Measurements from ENCODE around the gene ZNF554.
"Not testable (repeated sequence)": the region's sequence is repeated elsewhere in the genome, so short reads cannot be mapped to it uniquely, and the experiment has no call there.

Gene ZNF554

GRCh38 chr19:2805991-2806649 lies 13.5 kb upstream of the ZNF554 start:
- no peak for DNase-seq (ENCODE audit: low read depth)
- no peak overlapping the region for H3K4me3 ChIP-seq (ENCODE audit: low read depth, low read length)

DNA sequence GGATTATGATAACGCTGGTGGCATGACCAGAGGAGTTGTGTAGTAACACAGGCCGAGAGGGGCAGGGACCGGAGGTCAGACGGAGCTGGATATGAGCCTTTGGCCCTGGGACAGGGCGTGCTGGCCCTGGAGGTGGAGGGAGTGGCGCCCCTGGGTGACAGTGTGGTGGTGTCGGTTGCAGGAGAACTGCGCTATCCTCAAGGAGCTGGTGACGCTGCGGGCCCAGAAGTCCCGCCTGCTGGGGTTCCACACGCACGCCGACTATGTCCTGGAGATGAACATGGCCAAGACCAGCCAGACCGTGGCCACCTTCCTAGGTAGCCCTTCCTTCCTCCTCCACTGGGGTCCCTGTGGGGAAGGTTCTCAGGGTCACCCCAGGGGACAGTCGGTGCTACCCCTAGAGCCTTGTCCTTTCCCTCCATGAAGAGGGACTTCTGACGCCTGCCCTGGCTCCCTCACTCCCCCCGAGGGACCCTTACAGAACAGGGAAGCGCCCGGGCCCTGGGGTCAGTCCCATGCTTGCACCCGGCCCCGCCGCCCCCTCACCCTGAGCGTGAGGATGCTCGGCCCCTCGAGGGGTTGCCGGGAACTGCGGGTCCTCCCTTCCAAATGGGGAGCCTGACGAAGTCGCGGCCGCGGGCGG lies 12.8 kb upstream of the ZNF554 start:
- H3K4me3 ChIP-seq (ENCODE audit: low read depth, low read length) = no peak overlapping the region
- DNase-seq (ENCODE audit: low read depth) = no peak

- H3K4me3 ChIP-seq (ENCODE audit: low read depth, low read length) = no peak overlapping the region
- no peak for DNase-seq (ENCODE audit: low read depth)
Observed at GRCh38 chr19:2807379-2808128, 12.1 kb upstream of the ZNF554 start.

DNA sequence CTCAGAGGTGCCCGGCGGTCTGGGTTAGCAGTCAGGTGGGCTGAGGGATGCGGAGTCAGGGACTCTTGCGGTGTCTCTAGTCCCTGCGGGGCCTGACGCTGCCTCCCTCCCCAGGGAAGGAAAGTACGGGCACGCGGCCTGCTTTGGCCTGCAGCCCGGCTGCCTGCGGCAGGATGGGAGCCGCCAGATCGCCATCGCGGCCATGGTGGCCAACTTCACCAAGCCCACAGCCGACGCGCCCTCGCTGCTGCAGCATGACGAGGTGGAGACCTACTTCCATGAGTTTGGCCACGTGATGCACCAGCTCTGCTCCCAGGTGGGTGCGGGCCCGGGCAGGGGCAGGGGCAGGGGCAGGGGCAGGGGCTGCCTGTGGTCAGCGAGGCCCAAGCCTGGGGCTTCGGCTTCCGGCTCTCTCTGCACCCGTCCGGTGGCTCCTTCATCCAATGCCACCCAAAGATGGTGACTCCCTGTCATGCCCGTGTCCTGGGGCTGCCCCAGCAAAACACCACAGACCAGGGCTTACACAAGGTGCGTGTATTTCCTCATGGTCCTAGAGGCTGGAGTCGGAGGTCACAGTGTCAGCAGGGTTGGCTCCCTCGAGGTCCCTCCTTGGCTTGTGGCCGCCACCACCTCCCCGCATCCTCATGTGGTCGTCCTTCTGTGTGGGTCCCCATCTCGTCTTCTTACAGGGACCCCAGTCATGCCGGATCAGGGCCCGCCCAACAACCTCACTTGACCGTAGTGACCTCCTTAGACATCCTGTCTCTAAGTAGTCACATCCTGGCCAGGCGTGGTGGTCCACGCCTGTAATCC lies 11.3 kb upstream of the ZNF554 start:
- no peak for DNase-seq (ENCODE audit: low read depth)
- no peak overlapping the region for H3K4me3 ChIP-seq (ENCODE audit: low read depth, low read length)

DNA sequence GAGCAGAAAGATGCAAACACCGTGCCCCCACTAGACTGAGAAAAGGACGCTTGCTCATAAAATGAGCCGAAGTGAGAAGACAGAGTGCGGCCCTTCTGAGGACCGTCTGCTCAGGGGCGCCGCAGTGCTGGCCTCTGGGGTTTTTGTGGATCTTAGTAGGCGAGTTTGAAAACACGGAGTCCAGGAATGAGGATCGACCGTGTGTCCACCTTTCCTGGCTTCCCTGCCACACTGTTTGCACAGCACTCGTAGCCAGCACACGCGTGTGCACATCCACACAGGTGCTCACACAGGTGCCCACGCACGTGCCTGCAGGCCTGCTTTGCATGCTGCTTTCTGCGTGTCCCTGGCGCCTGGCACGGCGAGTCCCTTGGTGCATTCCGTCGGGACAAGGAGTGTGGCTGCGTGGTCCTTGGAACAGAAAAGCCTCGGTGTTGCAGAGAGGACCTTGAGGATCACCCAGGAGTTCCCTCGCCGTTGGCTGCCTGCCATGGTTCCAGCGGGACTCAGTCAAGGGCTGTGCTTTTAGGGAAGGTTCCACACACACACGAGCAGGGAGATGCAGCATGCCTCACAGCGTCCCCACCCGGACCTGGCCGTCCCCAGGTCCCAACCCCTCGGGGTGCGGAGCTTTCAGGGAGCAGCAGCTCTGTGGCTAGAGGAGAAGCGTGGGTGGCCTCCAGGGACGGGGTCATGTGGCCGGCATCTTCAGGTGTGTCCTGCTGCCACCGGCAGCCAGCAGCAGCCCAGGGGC lies 10.1 kb upstream of the ZNF554 start:
- no peak for DNase-seq (ENCODE audit: low read depth)
- no peak overlapping the region for H3K4me3 ChIP-seq (ENCODE audit: low read depth, low read length)

DNA sequence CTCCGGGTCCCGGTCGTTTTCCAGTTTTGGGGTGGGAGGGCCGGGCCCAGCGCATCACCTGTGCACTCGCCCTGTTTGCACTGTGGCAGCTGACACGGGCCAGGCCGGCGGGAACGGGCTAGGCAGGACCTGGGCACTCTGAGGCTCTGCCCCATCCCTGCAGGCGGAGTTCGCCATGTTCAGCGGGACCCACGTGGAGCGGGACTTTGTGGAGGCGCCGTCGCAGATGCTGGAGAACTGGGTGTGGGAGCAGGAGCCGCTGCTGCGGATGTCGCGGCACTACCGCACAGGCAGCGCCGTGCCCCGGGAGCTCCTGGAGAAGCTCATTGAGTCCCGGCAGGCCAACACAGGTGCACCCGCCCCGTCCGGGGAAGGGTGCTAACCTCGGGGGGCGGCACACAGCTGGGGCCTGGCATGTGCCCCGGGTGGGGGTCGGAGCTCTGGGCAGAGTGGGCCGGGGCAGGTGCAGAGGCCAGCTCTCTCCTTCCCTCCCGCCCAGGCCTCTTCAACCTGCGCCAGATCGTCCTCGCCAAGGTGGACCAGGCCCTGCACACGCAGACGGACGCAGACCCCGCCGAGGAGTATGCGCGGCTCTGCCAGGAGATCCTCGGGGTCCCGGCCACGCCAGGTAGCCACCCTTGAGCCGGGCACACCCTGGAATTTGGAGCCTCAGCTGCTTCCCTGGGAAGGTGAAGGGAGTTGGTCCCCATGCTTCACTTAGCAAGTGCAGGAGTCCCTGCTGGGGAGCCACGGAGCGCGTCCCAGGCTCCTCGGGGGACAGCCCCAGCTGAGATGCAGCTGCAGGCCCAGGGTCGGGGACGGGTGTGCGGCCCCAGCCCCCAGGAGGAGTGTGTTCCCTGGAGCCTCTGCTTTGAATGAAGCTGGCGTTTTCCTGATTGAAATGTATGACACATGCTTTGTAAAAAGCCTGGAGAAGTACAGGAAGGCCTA lies 9.3 kb upstream of the ZNF554 start:
- DNase-seq (ENCODE audit: low read depth) = no peak

DNA sequence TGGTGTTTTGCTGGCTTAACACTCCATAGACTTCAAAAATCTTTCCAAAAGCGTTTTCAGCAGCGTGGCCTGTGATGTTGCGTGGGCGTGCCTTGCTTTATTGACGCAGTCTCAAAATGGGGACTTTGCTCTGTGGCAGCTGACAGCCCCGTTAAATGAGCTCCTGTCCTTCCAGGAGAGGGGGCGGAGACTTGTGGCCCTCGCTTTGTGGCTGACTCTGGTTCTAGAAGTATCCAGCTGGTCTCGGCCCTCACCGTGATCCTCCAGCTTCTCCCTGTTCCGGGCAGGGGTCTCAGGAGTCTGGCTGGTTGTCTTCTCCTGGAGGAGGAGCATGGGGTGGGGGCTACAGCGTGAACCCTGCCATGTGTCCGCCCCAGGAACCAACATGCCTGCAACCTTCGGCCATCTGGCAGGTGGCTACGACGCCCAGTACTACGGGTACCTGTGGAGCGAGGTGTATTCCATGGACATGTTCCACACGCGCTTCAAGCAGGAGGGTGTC lies 8.4 kb upstream of the ZNF554 start:
- H3K4me3 ChIP-seq (ENCODE audit: low read depth, low read length) = no peak overlapping the region
- DNase-seq (ENCODE audit: low read depth) = no peak

More for the DNA sequence above, 9.3 kb upstream of the ZNF554 start:
- no peak overlapping the region for H3K4me3 ChIP-seq (ENCODE audit: low read depth, low read length)

DNA sequence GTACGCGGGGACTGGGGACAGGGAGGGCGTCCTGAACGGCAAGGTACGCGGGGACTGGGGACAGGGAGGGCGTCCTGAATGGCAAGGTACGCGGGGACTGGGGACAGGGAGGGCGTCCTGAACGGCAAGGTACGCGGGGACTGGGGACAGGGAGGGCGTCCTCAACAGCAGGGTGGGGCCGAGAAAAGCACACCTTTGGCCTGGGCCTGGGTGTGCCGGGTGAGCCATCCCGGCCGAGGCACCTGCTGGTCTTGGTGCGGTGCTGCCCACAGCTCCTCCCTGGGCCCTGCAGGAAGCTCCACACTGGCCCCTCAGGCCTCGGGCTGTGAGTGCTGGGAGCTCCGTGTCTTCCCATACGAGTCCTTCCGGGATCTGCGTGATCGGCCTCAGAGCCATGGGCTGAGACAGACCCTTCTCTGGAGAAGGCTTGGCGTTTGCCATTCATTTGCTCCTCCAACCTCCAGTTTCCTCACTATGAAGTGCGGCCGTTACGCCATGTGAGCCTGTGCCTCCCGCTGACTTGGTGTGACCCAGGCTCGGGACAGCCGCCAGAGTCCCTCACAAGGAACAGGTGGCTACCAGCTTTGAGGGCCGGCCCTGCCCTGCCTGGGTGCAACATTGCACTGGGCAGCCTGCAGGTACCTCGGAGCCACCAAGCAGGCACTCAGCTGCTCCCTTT lies 7.8 kb upstream of the ZNF554 start:
- DNase-seq (ENCODE audit: low read depth) = no peak
- H3K4me3 ChIP-seq (ENCODE audit: low read depth, low read length) = no peak overlapping the region

DNA sequence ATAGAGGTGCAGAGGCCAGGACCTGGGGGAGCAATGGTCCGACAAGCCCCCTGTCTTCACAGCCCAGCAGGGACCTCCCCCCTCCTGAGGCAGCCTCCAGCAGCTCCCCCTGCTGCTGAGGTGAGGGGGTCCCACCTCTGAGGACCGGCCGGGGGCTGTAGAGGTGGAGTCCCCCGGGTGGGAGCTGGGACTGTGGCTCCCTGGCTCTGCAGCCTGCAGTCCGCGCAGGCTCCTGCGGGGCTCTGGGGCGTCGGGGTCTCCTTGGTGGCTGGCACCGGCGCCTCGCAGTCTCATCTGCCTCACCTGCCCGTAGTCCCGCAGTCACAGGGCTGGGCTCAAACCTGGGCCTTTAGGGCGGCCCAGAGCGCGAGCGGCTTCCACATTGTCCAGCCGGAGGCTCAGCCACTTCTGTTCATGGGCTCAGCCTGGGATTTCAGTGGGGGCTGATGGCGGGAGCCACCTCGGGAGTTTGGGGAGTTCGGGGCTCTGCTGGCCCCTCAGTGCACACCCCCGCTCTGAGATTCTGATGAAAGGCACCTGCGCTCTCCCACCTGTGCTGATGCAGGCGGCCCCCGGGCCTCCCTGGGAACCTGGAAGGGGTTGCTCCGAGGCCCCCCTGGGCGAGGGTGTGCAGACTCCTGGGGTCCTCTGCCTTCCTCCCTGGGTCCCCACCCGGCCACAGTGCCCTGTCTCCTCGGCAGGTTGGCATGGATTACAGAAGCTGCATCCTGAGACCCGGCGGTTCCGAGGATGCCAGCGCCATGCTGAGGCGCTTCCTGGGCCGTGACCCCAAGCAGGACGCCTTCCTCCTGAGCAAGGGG lies 7.0 kb upstream of the ZNF554 start:
- no peak for DNase-seq (ENCODE audit: low read depth)
- no peak overlapping the region for H3K4me3 ChIP-seq (ENCODE audit: low read depth, low read length)

DNA sequence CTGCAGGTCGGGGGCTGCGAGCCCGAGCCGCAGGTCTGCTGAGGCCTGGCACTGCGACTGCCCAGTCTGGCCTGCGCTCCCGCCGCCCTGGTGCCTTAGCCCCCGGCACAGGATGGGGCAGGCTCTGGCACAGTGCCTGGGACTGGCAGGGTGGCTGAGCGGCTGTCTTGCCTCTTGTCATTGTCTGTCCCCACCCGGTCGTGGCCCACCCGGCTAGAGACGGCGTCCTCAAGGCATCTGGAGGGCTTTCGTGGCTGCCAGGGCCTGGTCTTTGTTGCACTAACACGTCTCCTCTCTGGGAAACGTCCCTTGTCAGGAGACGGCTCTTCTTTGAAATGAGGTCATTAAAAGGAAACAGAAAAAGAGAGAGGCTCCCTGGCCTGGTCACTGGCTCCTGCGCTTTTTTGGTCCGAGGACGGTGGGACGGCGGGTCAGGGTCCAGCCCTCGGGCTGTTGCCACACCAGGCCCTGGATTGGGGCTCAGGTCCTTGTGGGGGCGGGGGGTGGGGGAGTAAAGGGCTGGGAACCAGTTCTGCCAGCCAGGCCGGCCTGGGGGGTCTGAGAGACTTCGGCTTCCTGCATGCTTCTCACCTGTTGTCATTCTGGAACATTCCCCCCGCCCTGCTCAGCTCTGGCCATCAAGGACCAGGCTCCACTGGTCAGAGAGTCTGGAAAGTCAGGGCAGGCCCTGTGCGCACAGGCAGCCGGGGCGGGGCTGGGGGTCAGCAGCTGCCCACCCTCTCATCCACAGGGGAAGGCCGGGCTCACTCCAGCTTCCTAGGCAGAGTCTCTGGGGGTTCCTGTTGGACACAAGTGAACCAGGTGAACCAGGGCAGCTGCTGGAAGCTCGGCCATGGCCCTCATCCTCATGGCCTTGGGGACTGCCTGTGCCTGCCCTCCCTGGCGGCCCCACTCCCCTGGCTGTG lies 6.2 kb upstream of the ZNF554 start:
- H3K4me3 ChIP-seq (ENCODE audit: low read depth, low read length) = no peak overlapping the region
- DNase-seq (ENCODE audit: low read depth) = no peak

- DNase-seq (ENCODE audit: low read depth) = no peak
- no peak overlapping the region for H3K4me3 ChIP-seq (ENCODE audit: low read depth, low read length)
Observed at GRCh38 chr19:2814426-2814825, 5.2 kb upstream of the ZNF554 start.

GRCh38 chr19:2815191-2815614 lies 4.5 kb upstream of the ZNF554 start:
- no peak for DNase-seq (ENCODE audit: low read depth)
- H3K4me3 ChIP-seq (ENCODE audit: low read depth, low read length) = no peak overlapping the region

- no peak overlapping the region for H3K4me3 ChIP-seq (ENCODE audit: low read depth, low read length)
Observed at GRCh38 chr19:2815923-2816322, 3.7 kb upstream of the ZNF554 start.

DNA sequence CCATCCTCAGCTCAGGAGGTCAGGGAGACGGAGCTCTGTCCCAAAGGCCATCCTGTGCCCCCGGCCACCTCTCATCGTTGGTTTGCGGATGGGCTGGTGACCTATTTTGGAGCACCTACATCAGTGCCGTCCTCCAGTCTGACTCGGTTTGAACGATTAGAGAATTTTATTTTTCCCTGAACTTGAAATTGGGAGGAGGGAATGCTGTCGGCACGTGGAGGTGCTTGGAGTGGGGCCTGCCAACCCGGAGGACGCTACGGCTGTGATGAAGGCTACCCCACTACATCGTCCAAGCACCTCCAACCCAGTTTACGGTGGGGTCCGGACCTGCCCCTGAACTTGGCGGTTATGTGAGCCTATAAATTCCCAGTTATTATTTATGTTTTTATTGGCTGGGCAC lies 3.0 kb upstream of the ZNF554 start:
- no peak for DNase-seq (ENCODE audit: low read depth)
- H3K4me3 ChIP-seq (ENCODE audit: low read depth, low read length) = no peak overlapping the region

More at GRCh38 chr19:2815923-2816322, 3.7 kb upstream of the ZNF554 start:
- no peak for DNase-seq (ENCODE audit: low read depth)

DNA sequence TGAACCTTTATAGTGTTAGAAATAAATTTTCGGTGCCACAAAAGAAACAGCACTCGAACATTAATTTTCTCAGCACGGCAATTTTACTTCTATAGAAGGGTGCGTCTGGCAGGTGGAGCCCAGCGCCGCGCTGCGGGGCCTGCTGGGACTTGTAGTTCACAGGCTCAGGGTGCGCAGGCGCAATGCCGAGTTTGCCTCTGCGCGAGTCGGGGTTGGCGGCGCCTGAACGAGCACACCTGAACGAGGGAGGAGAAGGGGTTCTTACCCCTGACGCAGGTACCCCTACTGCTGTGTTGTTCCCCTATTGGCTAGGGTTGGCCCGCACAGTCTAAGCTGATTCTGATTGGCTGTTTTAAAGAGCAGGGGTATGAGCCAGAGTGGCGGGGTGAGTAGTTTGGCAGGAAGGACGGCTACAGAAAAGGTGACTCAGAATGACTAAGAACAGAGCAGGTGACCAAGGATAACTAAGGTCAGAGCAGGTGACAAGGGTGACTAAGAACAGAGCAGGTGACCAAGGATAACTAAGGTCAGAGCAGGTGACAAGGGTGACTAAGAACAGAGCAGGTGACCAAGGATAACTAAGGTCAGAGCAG lies 2.3 kb upstream of the ZNF554 start:
- not testable (repeated sequence) for H3K4me3 ChIP-seq (ENCODE audit: low read depth, low read length); DNase-seq (ENCODE audit: low read depth)

Measured in skeletal muscle cell (primary cell).